Measurements from ENCODE around the gene ZNF417.
"Not testable (repeated sequence)": the region's sequence is repeated elsewhere in the genome, so short reads cannot be mapped to it uniquely, and the experiment has no call there.

ZNF417 gene

GRCh38 chr19:57887195-57887941 lies 29.0 kb downstream of the ZNF417 start:
- no peak for DNase-seq (ENCODE audit: low read depth)

GRCh38 chr19:57886046-57886445 lies 30.3 kb downstream of the ZNF417 start:
- no peak for DNase-seq (ENCODE audit: low read depth)

GRCh38 chr19:57873883-57874799 lies 42.3 kb downstream of the ZNF417 start:
- DNase-seq (ENCODE audit: low read depth): not testable (repeated sequence)

- no peak for DNase-seq (ENCODE audit: low read depth)
These were observed 43.9 kb downstream of the ZNF417 start for GRCh38 chr19:57872450-57872849.

- no peak for DNase-seq (ENCODE audit: low read depth)
These were observed 46.2 kb downstream of the ZNF417 start for GRCh38 chr19:57870225-57870624.

- not testable (repeated sequence) for DNase-seq (ENCODE audit: low read depth)
These were observed 46.7 kb downstream of the ZNF417 start for GRCh38 chr19:57869655-57870054.

GRCh38 chr19:57867868-57868492 lies 48.4 kb downstream of the ZNF417 start:
- DNase-seq (ENCODE audit: low read depth): no peak
